Lung (tissue), 12 donors: Measurements from ENCODE around the gene VAMP8. TPM values are rescaled to one million over a fixed set of nuclear protein-coding genes. Genes with fewer than 3 reads are reported as not detected.
A peak's percentile ranks its signal among the peaks of the same experiment; 100 is the strongest.

ENCODE experiments used
- ATAC-seq: fragments of 200-7000 bp; cut with Tn5 transposase; one replicate; pipeline ENCODE4 v1.9.1; 2020; ENCODE audit warnings: moderate number of reproducible peaks; ENCODE audit not compliant: insufficient read depth, low FRiP score
- DNase-seq, 3 donors: peaks; one replicate each; pipeline ENCODE4 v3.0.0-alpha.2; 2013 to 2017
- H3K27ac ChIP-seq, 2 donors: one replicate each; pipeline ENCODE4 v1.5.1; 2013; ENCODE audit warnings: mild to moderate bottlenecking in 2 of 2, moderate library complexity in 2 of 2, control low read depth in 1 of 2, inconsistent platforms in 1 of 2, low read depth in 1 of 2, low read length in 1 of 2
- H3K27me3 ChIP-seq, 3 donors: one replicate each; pipeline ENCODE4 v1.5.1; 2013; ENCODE audit warnings: low read length in 2 of 3; ENCODE audit not compliant: control insufficient read depth in 3 of 3, insufficient read depth in 3 of 3
- H3K36me3 ChIP-seq, 4 donors: one replicate each; pipeline ENCODE4 v1.5.1; 2013; ENCODE audit warnings: low read length in 4 of 4, mild to moderate bottlenecking in 1 of 4, moderate library complexity in 1 of 4; ENCODE audit not compliant: control insufficient read depth in 4 of 4, insufficient read depth in 4 of 4
- H3K4me1 ChIP-seq, 5 donors: one replicate each; pipeline ENCODE4 v1.5.1; 2013; ENCODE audit warnings: low read length in 5 of 5, mild to moderate bottlenecking in 2 of 5, moderate library complexity in 1 of 5; ENCODE audit not compliant: control insufficient read depth in 5 of 5, insufficient read depth in 5 of 5
- H3K4me3 ChIP-seq: one replicate; pipeline ENCODE4 v1.5.1; 2013; ENCODE audit warnings: mild to moderate bottlenecking, control low read depth, moderate library complexity
- H3K9ac ChIP-seq, 2 donors: one replicate each; pipeline ENCODE4 v1.5.1; 2013; ENCODE audit warnings: low read length in 2 of 2, control low read depth in 1 of 2; ENCODE audit not compliant: insufficient read depth in 1 of 2
- H3K9me3 ChIP-seq, 4 donors: one replicate each; pipeline ENCODE4 v1.5.1; 2013; ENCODE audit warnings: low read length in 3 of 4, mild to moderate bottlenecking in 1 of 4, moderate library complexity in 1 of 4; ENCODE audit not compliant: control insufficient read depth in 4 of 4, insufficient read depth in 3 of 4
- WGBS, 2 donors: extraction: QIAGEN DNeasy Blood & Tissue Kit; methylation state at CpG; one replicate each; pipeline ENCODE4 v1.1.7; 2013; 5-methylcytosine and 5-hydroxymethylcytosine counted together
- polyA plus RNA-seq, 2 donors: library from polyadenylated mRNA; stranded (reverse); fragments of 200-250 nt; gene quantifications; one replicate each; pipeline ENCODE4 v1.2.1, GENCODE V29; 2013
- total RNA-seq, 2 donors: library from RNA; depleted of rRNA in 1 of 2; stranded (reverse); fragments of >200 nt in 1 of 2; gene quantifications; one replicate each; pipeline ENCODE4 v1.2.1, GENCODE V29; 2014 to 2021
- TF ChIP-seq, protein P1 (sequence below): IDR thresholded peaks from 2 replicates; pipeline ENCODE4 v1.5.1; 2012; ENCODE audit warnings: mild to moderate bottlenecking; ENCODE audit errors: control extremely low read depth, extremely low read depth
- donor health status: control.
- donor health status: control.
- donor health status: Bipolar disorder and iron deficiency.
- donor health status: healthy.
- donor health status: DM: yes; HTN: yes; CAD: no.

Gene VAMP8
- total and polyA plus RNA-seq, 4 donors, result 64.0 to 626 (median 320) TPM

DNA sequence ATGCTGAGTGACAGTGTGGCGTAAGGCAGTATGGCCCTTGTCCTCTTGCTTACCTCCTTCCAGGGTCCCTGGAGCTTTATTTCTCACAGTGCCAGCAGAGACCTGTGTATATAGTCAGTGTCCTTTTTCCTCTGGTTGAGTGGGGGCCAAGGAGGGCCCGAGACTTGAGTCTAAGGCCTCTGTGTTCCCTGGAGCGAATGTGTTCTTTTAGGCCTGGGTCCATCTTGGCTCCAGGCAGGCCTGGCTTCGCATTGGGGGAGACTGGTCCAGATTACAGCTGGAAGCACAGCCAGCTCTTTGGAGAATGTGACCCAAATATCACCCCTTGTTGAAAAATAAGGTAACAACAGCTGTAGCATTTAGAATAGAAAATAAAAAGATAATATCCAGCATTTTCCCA, 11.8 kb downstream of the VAMP8 start:
- peak overlapping the region; percentile 29 to 86 for H3K27ac ChIP-seq

DNA sequence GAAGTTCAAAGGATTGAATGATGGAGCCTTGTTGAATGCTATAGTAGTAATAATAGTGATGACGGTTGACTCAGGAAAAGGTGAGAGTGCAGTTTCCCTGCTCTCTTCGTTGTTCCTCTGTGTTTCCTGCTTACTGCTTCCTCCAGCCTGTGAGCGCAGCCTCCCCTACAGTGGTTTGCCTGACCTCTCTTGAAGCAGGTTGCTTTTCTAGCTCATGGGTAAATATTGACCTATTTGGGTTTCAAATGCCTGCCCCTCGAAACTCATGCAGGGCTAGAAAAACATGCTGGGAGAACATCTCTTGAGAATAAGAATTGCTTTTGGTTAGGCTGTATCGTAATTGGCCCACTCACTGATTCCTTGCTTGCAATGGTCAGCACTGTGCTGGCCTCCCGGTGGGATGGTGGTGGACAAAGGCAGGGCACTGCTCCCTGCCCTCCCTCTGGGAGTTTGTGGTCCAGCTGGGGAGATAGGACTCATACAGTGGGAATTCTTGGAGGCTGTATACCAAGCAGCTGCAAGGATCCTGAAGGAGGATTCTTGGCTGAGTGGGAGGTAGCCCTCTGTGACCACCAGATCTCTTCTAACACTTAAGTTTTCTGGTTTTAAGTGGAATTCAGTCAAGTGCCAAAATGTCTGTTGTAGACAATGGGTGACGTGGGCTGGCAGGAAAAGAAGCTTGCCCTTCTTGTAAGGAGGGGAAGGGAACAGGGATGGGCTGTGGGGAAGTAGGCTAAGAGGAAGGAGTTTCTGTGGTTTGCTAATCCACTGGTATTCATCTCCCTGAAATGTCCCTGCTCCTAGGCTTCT, 12.8 kb downstream of the VAMP8 start:
- no peaks in the 10 kb centered on the region for H3K9me3 ChIP-seq
- no peak overlapping the region for H3K9ac ChIP-seq
- peak; percentile 50 to 76 (median 60) for DNase-seq
- H3K27me3 ChIP-seq, result no peaks in the 10 kb centered on the region
- TF ChIP-seq, protein P1, sequence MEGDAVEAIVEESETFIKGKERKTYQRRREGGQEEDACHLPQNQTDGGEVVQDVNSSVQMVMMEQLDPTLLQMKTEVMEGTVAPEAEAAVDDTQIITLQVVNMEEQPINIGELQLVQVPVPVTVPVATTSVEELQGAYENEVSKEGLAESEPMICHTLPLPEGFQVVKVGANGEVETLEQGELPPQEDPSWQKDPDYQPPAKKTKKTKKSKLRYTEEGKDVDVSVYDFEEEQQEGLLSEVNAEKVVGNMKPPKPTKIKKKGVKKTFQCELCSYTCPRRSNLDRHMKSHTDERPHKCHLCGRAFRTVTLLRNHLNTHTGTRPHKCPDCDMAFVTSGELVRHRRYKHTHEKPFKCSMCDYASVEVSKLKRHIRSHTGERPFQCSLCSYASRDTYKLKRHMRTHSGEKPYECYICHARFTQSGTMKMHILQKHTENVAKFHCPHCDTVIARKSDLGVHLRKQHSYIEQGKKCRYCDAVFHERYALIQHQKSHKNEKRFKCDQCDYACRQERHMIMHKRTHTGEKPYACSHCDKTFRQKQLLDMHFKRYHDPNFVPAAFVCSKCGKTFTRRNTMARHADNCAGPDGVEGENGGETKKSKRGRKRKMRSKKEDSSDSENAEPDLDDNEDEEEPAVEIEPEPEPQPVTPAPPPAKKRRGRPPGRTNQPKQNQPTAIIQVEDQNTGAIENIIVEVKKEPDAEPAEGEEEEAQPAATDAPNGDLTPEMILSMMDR, result no peak
- peaks cover 0 to 5% (median 0%) of the 10 kb centered on the region in 4 donors for H3K36me3 ChIP-seq
- peak overlapping the region; percentile 4 to 94 for H3K27ac ChIP-seq
- H3K4me3 ChIP-seq, result no peak overlapping the region
- peak; percentile 54 for ATAC-seq
- H3K4me1 ChIP-seq, result peaks cover 17 to 48% (median 42%) of the 10 kb centered on the region in 5 donors
- 20 to 23% methylated on average over 7 of the region's 7 CpGs for WGBS, 2 donors

More for the DNA sequence above, 11.8 kb downstream of the VAMP8 start:
- ATAC-seq (no peak), DNase-seq (peak in 1 of 3 donors; percentile 33)
- 80 to 82% methylated on average over 4 of the region's 4 CpGs for WGBS, 2 donors
- H3K9me3 ChIP-seq, result no peaks in the 10 kb centered on the region
- peak overlapping the region in 1 of 2 donors; percentile 34 for H3K9ac ChIP-seq
- peaks cover 0 to 5% (median 0%) of the 10 kb centered on the region in 4 donors for H3K36me3 ChIP-seq
- peaks cover 13 to 53% (median 42%) of the 10 kb centered on the region in 5 donors for H3K4me1 ChIP-seq
- no peaks in the 10 kb centered on the region for H3K27me3 ChIP-seq
- H3K4me3 ChIP-seq, result no peak overlapping the region
- TF ChIP-seq, protein P1, result no peak

DNA sequence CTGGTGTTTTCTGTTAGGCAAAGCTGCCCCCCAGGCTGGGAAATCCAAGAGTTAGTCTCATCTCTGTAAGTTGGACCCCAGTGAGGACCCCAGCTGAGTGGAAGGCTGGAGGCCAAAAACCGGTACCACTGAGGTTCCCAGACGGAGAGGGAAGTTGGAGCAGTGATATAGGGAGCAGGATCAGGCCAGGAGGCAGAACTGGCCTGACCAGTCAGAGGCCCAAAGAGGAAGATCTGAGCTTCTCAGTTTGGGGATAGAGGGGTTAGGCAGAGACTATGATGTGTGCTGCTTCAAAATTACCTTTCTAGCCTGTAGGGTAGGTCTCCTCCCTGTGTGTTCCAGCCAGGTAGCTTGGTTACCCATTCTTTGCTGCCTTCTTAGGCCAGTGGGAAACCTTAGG, 13.6 kb downstream of the VAMP8 start:
- Histone ChIP-seq H3K36me3 (peaks cover 0 to 5% (median 0%) of the 10 kb centered on the region in 4 donors), H3K27ac (peak overlapping the region; percentile 21 to 94), H3K27me3 (no peaks in the 10 kb centered on the region), H3K9me3 (no peaks in the 10 kb centered on the region), H3K9ac (peak overlapping the region in 1 of 2 donors; percentile 29), H3K4me3 (no peak overlapping the region), H3K4me1 (peaks cover 9 to 44% (median 37%) of the 10 kb centered on the region in 5 donors)
- WGBS, 2 donors, result 28 to 53% methylated on average over 2 of the region's 2 CpGs
- ATAC-seq (no peak), DNase-seq (no peak)
- TF ChIP-seq, protein P1, result no peak
